Measurements from ENCODE around the gene RSPO1.

Gene RSPO1

GRCh38 chr1:37614105-37614504, 20.6 kb downstream of the RSPO1 start:
- H3K9ac ChIP-seq (ENCODE audit: low read length): no peak overlapping the region
- DNase-seq: no peak

GRCh38 chr1:37612186-37612585, 22.5 kb downstream of the RSPO1 start:
- Histone ChIP-seq H3K4me2 (ENCODE audit: low read depth, low read length) (no peak overlapping the region), H3K79me2 (ENCODE audit: low read length) (no peaks in the 10 kb centered on the region), H2AFZ (ENCODE audit: low read length) (no peak overlapping the region), H3K9me3 (replicated peaks; ENCODE audit: insufficient read depth, low read length) (no peaks in the 10 kb centered on the region), H3K4me1 (ENCODE audit: low read length) (peaks cover 15% of the 10 kb centered on the region), H3K9me2 (replicated peaks; ENCODE audit: insufficient read depth, low read length) (no peaks in the 10 kb centered on the region), H3K36me3 (replicated peaks; ENCODE audit: insufficient read depth, low read length) (no peaks in the 10 kb centered on the region), H4K20me1 (ENCODE audit: insufficient read depth, low read length) (no peaks in the 10 kb centered on the region), H3K27me3 (replicated peaks; ENCODE audit: insufficient read depth, low read length) (peaks cover 31% of the 10 kb centered on the region), H3K4me3 (ENCODE audit: low read length) (no peak overlapping the region), H3K9ac (ENCODE audit: low read length) (no peak overlapping the region), H3K27ac (ENCODE audit: low read length) (no peak overlapping the region), H3F3A (ENCODE audit: insufficient read depth, low read length) (no peaks in the 10 kb centered on the region)
- DNase-seq: no peak
- no peak for TF ChIP-seq EZH2 (optimal IDR thresholded peaks at IDR 0.05; ENCODE audit: low read depth, low read length)
- no peak for TF ChIP-seq EZH2phosphoT487 (IDR thresholded peaks at IDR 0.05; ENCODE audit: low read length)
- TF ChIP-seq CTCF (IDR thresholded peaks at IDR 0.05; ENCODE audit: low read length): no peak

More at GRCh38 chr1:37614105-37614504, 20.6 kb downstream of the RSPO1 start:
- H3K27ac ChIP-seq (ENCODE audit: low read length): no peak overlapping the region
- H3K9me2 ChIP-seq (replicated peaks; ENCODE audit: insufficient read depth, low read length): no peaks in the 10 kb centered on the region
- TF ChIP-seq EZH2phosphoT487 (IDR thresholded peaks at IDR 0.05; ENCODE audit: low read length) (no peak), EZH2 (optimal IDR thresholded peaks at IDR 0.05; ENCODE audit: low read depth, low read length) (no peak), CTCF (IDR thresholded peaks at IDR 0.05; ENCODE audit: low read length) (no peak)
- H3K27me3 ChIP-seq (replicated peaks; ENCODE audit: insufficient read depth, low read length): peaks cover 35% of the 10 kb centered on the region
- no peak overlapping the region for H3K4me3 ChIP-seq (ENCODE audit: low read length)
- no peaks in the 10 kb centered on the region for H3K36me3 ChIP-seq (replicated peaks; ENCODE audit: insufficient read depth, low read length)
- no peaks in the 10 kb centered on the region for H3K79me2 ChIP-seq (ENCODE audit: low read length)
- no peaks in the 10 kb centered on the region for H3F3A ChIP-seq (ENCODE audit: insufficient read depth, low read length)
- no peaks in the 10 kb centered on the region for H4K20me1 ChIP-seq (ENCODE audit: insufficient read depth, low read length)
- H3K4me2 ChIP-seq (ENCODE audit: low read depth, low read length): no peak overlapping the region
- H2AFZ ChIP-seq (ENCODE audit: low read length): no peak overlapping the region
- no peaks in the 10 kb centered on the region for H3K9me3 ChIP-seq (replicated peaks; ENCODE audit: insufficient read depth, low read length)
- peaks cover 1% of the 10 kb centered on the region; the same call in 1 of the 2 replicates for H3K4me1 ChIP-seq (ENCODE audit: low read length)

- Histone ChIP-seq H3K36me3 (replicated peaks; ENCODE audit: insufficient read depth, low read length) (no peaks in the 10 kb centered on the region), H2AFZ (ENCODE audit: low read length) (no peak overlapping the region), H3K4me3 (ENCODE audit: low read length) (no peak overlapping the region), H3K9ac (ENCODE audit: low read length) (no peak overlapping the region), H3K9me3 (replicated peaks; ENCODE audit: insufficient read depth, low read length) (no peaks in the 10 kb centered on the region), H3K9me2 (replicated peaks; ENCODE audit: insufficient read depth, low read length) (no peaks in the 10 kb centered on the region), H3K27ac (ENCODE audit: low read length) (no peak overlapping the region), H4K20me1 (ENCODE audit: insufficient read depth, low read length) (no peaks in the 10 kb centered on the region), H3K79me2 (ENCODE audit: low read length) (no peaks in the 10 kb centered on the region), H3K4me1 (ENCODE audit: low read length) (peaks cover 15% of the 10 kb centered on the region), H3F3A (ENCODE audit: insufficient read depth, low read length) (no peaks in the 10 kb centered on the region), H3K4me2 (ENCODE audit: low read depth, low read length) (no peak overlapping the region), H3K27me3 (replicated peaks; ENCODE audit: insufficient read depth, low read length) (peaks cover 10% of the 10 kb centered on the region)
- TF ChIP-seq EZH2phosphoT487 (IDR thresholded peaks at IDR 0.05; ENCODE audit: low read length) (no peak), CTCF (IDR thresholded peaks at IDR 0.05; ENCODE audit: low read length) (no peak), EZH2 (optimal IDR thresholded peaks at IDR 0.05; ENCODE audit: low read depth, low read length) (no peak)
- DNase-seq: no peak
Measured at GRCh38 chr1:37609994-37610393, 24.7 kb downstream of the RSPO1 start.

Data from MM.1S (cell line).